ENCODE data around the gene DIPK2B. TPM values are rescaled to one million over a fixed set of nuclear protein-coding genes. Genes with fewer than 3 reads are reported as not detected.

DIPK2B gene
- total RNA-seq, 1 donor from 2014 or later, result not detected

DNA sequence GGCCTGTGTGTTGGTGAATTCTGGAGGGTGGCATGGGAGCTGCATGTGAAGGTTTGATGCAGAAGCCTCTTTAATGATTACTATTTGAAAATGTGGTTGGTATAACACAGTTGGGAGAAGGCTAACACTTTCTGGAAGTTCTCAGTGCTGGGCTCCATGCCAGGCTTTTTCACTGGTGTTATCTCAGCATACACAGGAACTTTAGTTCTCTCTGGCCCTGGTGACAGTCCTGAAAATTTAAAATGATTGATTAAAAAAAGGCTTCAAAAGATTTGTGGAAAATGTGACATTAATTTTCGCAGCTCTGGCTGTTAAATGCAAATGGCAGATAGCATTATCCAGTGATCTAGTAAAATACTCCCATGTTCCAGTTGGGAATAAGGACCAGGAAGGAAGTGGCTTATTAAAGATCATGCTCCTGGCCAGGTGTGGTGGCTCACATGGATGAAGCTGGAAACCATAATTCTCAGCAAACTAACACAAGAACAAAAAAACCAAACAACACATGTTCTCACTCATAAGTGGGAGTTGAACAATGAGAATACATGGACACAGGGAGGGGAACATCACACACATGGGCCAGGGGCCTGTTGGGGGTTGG, 36.6 kb downstream of the DIPK2B start:
- intact Hi-C loops (cut with micrococcal nuclease), result no loop called here

DNA sequence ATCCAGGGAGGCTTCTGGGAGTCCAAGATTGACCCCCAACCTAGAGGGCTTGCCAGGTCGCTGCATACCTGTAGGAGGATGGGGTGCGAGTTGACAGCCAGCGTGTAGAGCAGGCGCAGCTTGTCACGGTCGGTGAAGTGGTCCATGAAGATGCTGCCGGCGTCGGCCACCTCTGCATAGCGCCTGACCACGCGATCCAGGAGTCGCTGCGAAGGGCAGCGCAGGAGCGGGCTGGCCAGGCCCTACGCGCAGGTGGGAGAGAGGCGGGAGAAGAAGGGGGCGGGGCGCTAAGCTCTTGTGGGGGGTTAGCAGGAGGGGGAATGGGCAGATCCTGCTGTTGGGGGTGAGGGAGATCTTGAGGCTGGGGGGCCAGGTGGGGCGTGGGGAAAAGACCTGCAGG, 43.0 kb downstream of the DIPK2B start:
- intact Hi-C loops (cut with micrococcal nuclease), result no loop called here

DNA sequence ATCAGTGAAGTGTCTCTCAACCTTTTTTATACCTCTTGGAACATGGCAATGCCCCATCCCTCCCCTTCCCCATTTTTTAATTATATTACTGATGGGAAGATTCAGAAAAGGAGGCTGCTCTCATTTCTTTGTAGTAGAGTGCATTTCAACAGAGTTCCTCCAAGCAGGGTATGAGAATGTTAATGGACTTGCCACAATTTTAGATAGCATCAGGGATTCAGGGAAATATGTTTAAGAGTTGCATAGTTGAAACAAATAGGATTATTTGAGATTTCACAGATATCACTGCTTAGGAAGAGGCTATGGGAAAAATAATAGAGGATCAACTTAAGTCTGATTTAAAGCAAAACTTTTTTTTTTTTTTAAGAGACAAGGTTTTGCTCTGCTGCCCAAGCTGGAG, 46.2 kb downstream of the DIPK2B start:
- intact Hi-C loops (cut with micrococcal nuclease), result no loop called here

DNA sequence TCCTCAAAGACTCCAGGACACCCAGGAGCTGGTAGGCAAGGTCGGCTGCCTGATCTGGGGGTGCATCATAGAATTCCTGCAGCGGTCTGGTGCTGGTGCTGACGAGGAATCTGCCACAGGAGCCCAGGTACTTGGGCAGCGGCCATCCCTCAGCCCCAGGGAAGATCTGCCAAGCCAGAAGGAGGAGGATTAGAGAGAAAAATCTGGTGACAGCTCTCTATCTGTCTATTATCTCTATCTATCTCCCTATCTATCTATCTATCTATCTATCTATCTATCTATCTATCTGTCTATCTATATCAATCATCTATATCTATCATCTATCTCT, 46.7 kb downstream of the DIPK2B start:
- intact Hi-C loops (cut with micrococcal nuclease), result no loop called here

Measured in T-helper 2 cell treated with Interferon-gamma antibody and Interleukin-4, amounts not matched to agents 100 ng/mL and 5 ng/mL, for 36 hours (primary cell).